HL-60/S4 treated with retinoic acid at 250 ng/mL for 4 days and 3 days (cell line): Measurements from ENCODE around the gene MRTFB.

Experiments
- in situ Hi-C: fragments of 300-500 bp; cut with MboI; formaldehyde crosslinking; loops from 2 replicates; pipeline ENCODE4 v1.7.0; 2022; ENCODE audit warnings: low sequenced_read_pairs

Gene MRTFB

GRCh38 chr16:14223632-14224031, 152.5 kb downstream of the MRTFB start:
- in situ Hi-C loops: no loop called here

GRCh38 chr16:14225457-14225856, 154.3 kb downstream of the MRTFB start:
- in situ Hi-C loops: no loop called here

GRCh38 chr16:14232106-14232864, 161.2 kb downstream of the MRTFB start:
- in situ Hi-C loops: no loop called here

DNA sequence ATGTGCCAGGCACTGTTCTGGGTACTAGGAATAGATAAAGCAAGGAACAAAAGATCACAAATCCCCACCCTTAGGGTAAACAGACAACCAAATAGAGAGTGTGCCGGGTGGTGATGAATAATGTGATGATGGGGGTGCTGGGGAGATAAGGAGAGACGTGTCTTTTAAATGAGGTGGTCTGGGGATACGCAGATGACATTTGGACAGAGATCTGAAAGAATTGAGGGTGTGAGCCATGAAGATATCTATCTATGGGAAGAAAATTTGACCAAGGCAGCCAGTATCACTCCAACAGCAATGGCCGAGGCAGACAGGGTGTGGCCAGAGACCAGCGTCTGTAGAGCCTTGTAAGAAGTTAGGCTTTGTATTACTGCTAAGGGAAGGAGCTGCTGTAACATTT, 165.3 kb downstream of the MRTFB start:
- in situ Hi-C loops: no loop called here

- in situ Hi-C loops: no loop called here
Observed at GRCh38 chr16:14238756-14239155, 167.6 kb downstream of the MRTFB start.

- in situ Hi-C loops: no loop called here
Observed at GRCh38 chr16:14239791-14240190, 168.7 kb downstream of the MRTFB start.

DNA sequence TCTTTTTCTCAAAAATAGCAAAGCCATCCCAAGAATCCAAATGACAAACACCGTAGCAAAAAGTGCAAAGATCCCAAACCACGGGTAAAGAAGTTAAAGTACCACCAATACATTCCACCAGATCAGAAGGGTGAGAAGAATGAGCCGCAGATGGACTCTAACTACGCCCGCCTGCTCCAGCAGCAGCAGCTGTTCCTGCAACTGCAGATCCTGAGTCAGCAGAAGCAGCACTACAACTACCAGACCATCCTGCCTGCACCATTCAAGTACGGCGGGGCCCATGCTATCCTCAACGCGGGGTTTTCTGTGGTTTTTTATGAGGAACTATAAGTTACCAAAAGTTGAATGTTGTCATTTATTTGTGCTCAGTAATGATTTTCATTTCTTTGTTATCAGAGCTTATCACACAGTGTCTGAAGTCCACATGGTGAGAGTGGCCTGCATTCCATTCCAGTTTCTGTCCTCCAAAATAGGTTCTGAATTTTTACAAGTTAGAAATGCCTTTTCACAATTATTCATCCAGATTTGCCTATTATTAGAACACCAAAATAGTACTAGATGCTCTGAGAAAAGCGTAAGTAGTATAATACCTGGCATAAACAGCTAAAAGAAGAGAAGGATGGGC, 169.2 kb downstream of the MRTFB start:
- in situ Hi-C loops: no loop called here

GRCh38 chr16:14240964-14241363, 169.8 kb downstream of the MRTFB start:
- in situ Hi-C loops: no loop called here

GRCh38 chr16:14241631-14242030, 170.5 kb downstream of the MRTFB start:
- in situ Hi-C loops: no loop called here

- in situ Hi-C loops: no loop called here
Observed at GRCh38 chr16:14242769-14243168, 171.7 kb downstream of the MRTFB start.

- in situ Hi-C loops: no loop called here
Observed at GRCh38 chr16:14244196-14245010, 173.3 kb downstream of the MRTFB start.

DNA sequence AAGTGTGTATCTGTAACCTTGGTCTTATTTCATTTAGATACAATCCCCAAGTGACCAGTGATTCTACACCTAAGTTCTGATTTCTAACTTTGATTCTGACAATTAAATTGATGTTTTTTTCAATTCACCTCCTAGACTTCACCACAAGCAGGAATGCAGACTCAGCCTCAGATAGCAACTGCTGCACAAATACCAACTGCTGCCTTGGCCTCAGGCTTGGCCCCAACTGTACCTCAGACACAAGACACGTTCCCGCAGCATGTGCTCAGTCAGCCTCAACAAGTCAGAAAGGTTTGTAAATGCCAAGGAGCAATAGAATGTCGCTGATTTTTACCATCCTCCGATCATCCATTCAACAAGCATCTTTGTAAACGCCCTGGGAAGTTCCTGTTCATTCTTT, 177.7 kb downstream of the MRTFB start:
- in situ Hi-C loops: no loop called here

GRCh38 chr16:14249291-14250032, 178.3 kb downstream of the MRTFB start:
- in situ Hi-C loops: no loop called here

DNA sequence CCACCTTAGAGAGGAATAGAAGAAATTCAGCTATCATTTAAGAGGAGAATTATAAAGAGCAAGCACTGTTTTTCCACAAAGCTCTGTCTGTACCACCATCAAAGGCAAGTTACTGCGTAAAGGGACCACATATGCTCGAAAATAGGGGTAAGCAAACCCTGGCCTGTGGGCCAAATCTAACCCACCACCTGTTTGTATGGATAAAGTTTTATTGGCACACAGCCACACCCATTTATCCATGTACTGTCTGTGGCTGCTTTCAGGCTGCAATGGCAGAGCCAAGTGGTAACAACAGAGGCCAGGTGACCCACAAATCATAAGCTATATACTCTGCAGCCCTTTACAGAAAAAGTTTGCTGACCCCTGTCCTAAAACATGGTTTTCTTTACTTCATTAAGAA, 180.3 kb downstream of the MRTFB start:
- in situ Hi-C loops: no loop called here

GRCh38 chr16:14252860-14253259, 181.7 kb downstream of the MRTFB start:
- in situ Hi-C loops: no loop called here

- in situ Hi-C loops: no loop called here
Observed at GRCh38 chr16:14263011-14263410, 191.9 kb downstream of the MRTFB start.

DNA sequence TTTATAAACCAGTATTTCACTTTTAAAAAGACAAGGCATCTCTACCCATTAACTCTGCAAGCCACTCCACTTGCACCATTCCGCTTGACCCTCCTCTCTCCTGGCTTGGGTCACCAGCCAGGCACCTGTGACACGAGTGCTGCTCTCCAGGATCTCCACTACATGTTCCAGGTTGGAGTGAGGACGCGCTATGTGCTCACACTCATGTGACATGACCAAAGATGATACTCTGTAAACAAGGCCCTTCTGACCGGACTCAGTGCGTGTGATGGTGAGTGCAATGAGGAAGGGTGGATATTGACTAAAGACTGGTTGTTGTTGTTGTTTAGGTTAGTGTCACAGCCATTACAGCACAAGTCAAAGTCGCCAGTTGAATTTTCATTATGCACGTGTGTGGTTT, 192.7 kb downstream of the MRTFB start:
- in situ Hi-C loops: no loop called here

GRCh38 chr16:14264327-14264943, 193.3 kb downstream of the MRTFB start:
- in situ Hi-C loops: no loop called here

DNA sequence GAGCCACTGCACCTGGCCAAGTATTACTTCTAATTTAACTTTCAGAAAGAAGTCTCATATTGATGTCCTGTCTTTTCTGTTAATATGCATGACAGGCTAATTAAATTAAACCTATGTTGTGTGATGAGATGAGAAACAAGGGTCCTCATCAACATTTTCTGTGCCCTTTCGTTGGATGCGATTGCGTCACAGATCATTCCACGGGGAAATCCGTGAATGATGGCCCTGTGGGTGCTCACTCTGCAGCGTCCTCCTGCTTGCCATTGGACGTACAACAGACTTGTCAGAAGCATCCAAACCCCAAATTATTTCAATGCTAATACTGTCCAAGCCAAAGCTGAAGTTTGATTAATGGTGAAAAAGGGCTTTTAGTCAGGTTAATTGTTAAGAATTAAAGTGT, 197.0 kb downstream of the MRTFB start:
- in situ Hi-C loops: no loop called here

GRCh38 chr16:14275934-14276333, 204.8 kb downstream of the MRTFB start:
- in situ Hi-C loops: loop anchor here (25.0 kb wide), 1 partner anchor 339 kb away; no protein-coding TSS in a partner anchor

GRCh38 chr16:14278749-14279148, 207.6 kb downstream of the MRTFB start:
- in situ Hi-C loops: loop anchor here (25.0 kb wide), 1 partner anchor 341 kb away; no protein-coding TSS in a partner anchor
